HCT116 (cell line): ENCODE data around the gene CDC42EP5. TPM values are rescaled to one million over a fixed set of nuclear protein-coding genes. Genes with fewer than 3 reads are reported as not detected.

Experiments used
- ATAC-seq: fragments of 200-7000 bp; cut with Tn5 transposase; 2 replicates; pipeline ENCODE4 v1.9.1; 2020; ENCODE audit warnings: mild to moderate bottlenecking, moderate library complexity
- BruUV-seq: library from RNA; stranded (reverse); fragments of 400-500 nt; replicated peaks from 2 replicates; lab custom pipeline; 2021; lab: Mats Ljungman, UMichigan
- CTCF ChIA-PET: fragments of 300-600 bp; sonication (Branson Sonifier 250); formaldehyde crosslinking; loops from one replicate; lab custom pipeline; 2021; ENCODE audit warnings: antibody characterized with exemption; lab: Charles Lee
- POLR2A ChIA-PET: fragments of 300-600, 350-600 bp; sonication (Branson Sonifier 250); formaldehyde crosslinking; loops from one replicate; lab custom pipeline; 2021; ENCODE audit warnings: antibody characterized with exemption; lab: Charles Lee
- RAD21 ChIA-PET, 2 experiments: fragments of 300-600 bp; sonication (Branson Sonifier 250); formaldehyde crosslinking; loops; one replicate each; lab custom pipeline; 2023; ENCODE audit warnings: low total read pairs in 2 of 2; ENCODE audit not compliant: uncharacterized antibody in 2 of 2, unreplicated experiment in 2 of 2, low non-redundant PET in 1 of 2; lab: Charles Lee
- DNase-seq: peaks from one replicate; pipeline ENCODE4 v3.0.0-alpha.2; 2010; ENCODE audit warnings: low read depth, low spot score
- H2AFZ ChIP-seq: fragments of 200-600 bp; shearing (Covaris generic), sonication (generic); 2 replicates; pipeline ENCODE4 v1.6.1; 2017; ENCODE audit warnings: low read depth, mixed run types, mixed read lengths, antibody characterized with exemption, low read length; ENCODE audit not compliant: poor library complexity, severe bottlenecking
- H3K27ac ChIP-seq: 2 replicates; pipeline ENCODE4 v1.5.1; 2012; ENCODE audit warnings: low read depth, low read length
- H3K27me3 ChIP-seq: fragments of 200-600 bp; sonication (generic); 2 replicates; pipeline ENCODE4 v1.6.1; 2016; ENCODE audit warnings: mixed run types, low read length, mixed read lengths; ENCODE audit not compliant: insufficient read depth
- H3K36me3 ChIP-seq, 2 experiments: fragments of 200-500 bp in 1 of 2; fragments of 200-600 bp in 1 of 2; sonication (Bioruptor generic) in 1 of 2; sonication (generic) in 1 of 2; 2 replicates each; pipeline versions ENCODE4 v1.5.1 to v1.6.1; 2014 to 2016; ENCODE audit warnings: low read length in 2 of 2, inconsistent platforms in 1 of 2, mixed read lengths in 1 of 2, mixed run types in 1 of 2; ENCODE audit not compliant: insufficient read depth in 2 of 2, control insufficient read depth in 1 of 2
- H3K4me1 ChIP-seq, 2 experiments: fragments of 200-600 bp in 1 of 2; sonication (generic) in 1 of 2; 2 replicates each; pipeline versions ENCODE4 v1.5.1 to v1.6.1; 2012 to 2017; ENCODE audit warnings: low read length in 2 of 2, inconsistent platforms in 1 of 2, mild to moderate bottlenecking in 1 of 2, mixed read lengths in 1 of 2, mixed run types in 1 of 2, moderate library complexity in 1 of 2; ENCODE audit not compliant: insufficient read depth in 2 of 2, control insufficient read depth in 1 of 2
- H3K4me2 ChIP-seq: fragments of 200-600 bp; sonication (generic); 2 replicates; pipeline ENCODE4 v1.6.1; 2017; ENCODE audit warnings: mixed run types, low read length, mixed read lengths
- H3K4me3 ChIP-seq, 2 experiments: fragments of 200-600 bp in 1 of 2; sonication (generic) in 1 of 2; replicated peaks in 1 of 2; 2 replicates each; pipeline ENCODE4 v1.5.1; 2011 to 2016; ENCODE audit warnings: low read length in 2 of 2, control low read depth in 1 of 2, low read depth in 1 of 2, mild to moderate bottlenecking in 1 of 2, mixed read lengths in 1 of 2, mixed run types in 1 of 2
- H3K79me2 ChIP-seq: fragments of 200-600 bp; sonication (generic); 2 replicates; pipeline ENCODE4 v1.6.1; 2017; ENCODE audit warnings: mild to moderate bottlenecking, mixed run types, low read length, moderate library complexity, mixed read lengths; ENCODE audit not compliant: insufficient read depth
- H3K9ac ChIP-seq: fragments of 200-600 bp; sonication (generic); 2 replicates; pipeline ENCODE4 v1.6.1; 2016; ENCODE audit warnings: low read length, mixed read lengths
- H3K9me2 ChIP-seq: fragments of 200-600 bp; sonication (generic), shearing (Covaris generic); 2 replicates; pipeline ENCODE4 v1.6.1; 2017; ENCODE audit warnings: mixed run types, mild to moderate bottlenecking, moderate library complexity; ENCODE audit not compliant: insufficient read depth
- H3K9me3 ChIP-seq, 2 experiments: fragments of 200-500 bp in 1 of 2; fragments of 200-600 bp in 1 of 2; sonication (Bioruptor generic) in 1 of 2; sonication (generic) in 1 of 2; 2 replicates each; pipeline ENCODE4 v1.6.1; 2014 to 2017; ENCODE audit warnings: low read length in 2 of 2, mixed read lengths in 2 of 2, inconsistent platforms in 1 of 2, low read depth in 1 of 2, mild to moderate bottlenecking in 1 of 2, mixed run types in 1 of 2, moderate library complexity in 1 of 2; ENCODE audit not compliant: control insufficient read depth in 1 of 2, insufficient read depth in 1 of 2
- H4K20me1 ChIP-seq: fragments of 200-600 bp; sonication (generic), shearing (Covaris generic); 2 replicates; pipeline ENCODE4 v1.6.1; 2017; ENCODE audit warnings: mixed run types, mild to moderate bottlenecking, moderate library complexity; ENCODE audit not compliant: insufficient read depth
- CBX3 ChIP-seq: IDR thresholded peaks from 2 replicates; pipeline ENCODE4 v1.6.1; 2012; ENCODE audit warnings: low read depth
- CTCF ChIP-seq, 3 experiments: fragments of 200-600 bp in 1 of 3; sonication (generic) in 1 of 3; IDR thresholded peaks in 2 of 3; conservative IDR thresholded peaks in 1 of 3; 2 replicates each; pipeline ENCODE4 v1.5.1; 2012 to 2017; ENCODE audit warnings: low read depth in 2 of 3, low read length in 2 of 3, antibody characterized with exemption in 1 of 3, borderline replicate concordance in 1 of 3, control low read depth in 1 of 3, mild to moderate bottlenecking in 1 of 3, mixed read lengths in 1 of 3, mixed run types in 1 of 3, moderate library complexity in 1 of 3; ENCODE audit not compliant: insufficient read depth in 1 of 3
- ELF1 ChIP-seq: IDR thresholded peaks from 2 replicates; pipeline ENCODE4 v1.6.1; 2012; ENCODE audit warnings: low read depth, borderline replicate concordance
- EZH2phosphoT487 ChIP-seq: fragments of 200-600 bp; IDR thresholded peaks from 2 replicates; pipeline ENCODE4 v1.6.1; 2018; ENCODE audit warnings: antibody characterized with exemption, borderline replicate concordance
- SRF ChIP-seq: IDR thresholded peaks from 2 replicates; pipeline ENCODE4 v1.6.1; 2012; ENCODE audit warnings: low read depth
- TCF7L2 ChIP-seq: IDR thresholded peaks from 2 replicates; pipeline ENCODE4 v1.7.0; 2011; ENCODE audit warnings: borderline replicate concordance, inconsistent platforms; ENCODE audit not compliant: insufficient read depth, insufficient read length; ENCODE audit errors: extremely low read depth
- ZFX ChIP-seq: fragments of 450-650 bp; IDR thresholded peaks from 2 replicates; pipeline ENCODE4 v1.6.1; 2017
- intact Hi-C: fragments of 100-400 bp; cut with micrococcal nuclease; formaldehyde crosslinking; loops from 2 replicates; pipeline ENCODE4 v1.10.0; 2022
- total RNA-seq: library from RNA; stranded (reverse); gene quantifications from one replicate; pipeline ENCODE4 v1.2.1, GENCODE V29; 2021; ENCODE audit not compliant: unreplicated experiment
- TF ChIP-seq, protein P1 (sequence below): IDR thresholded peaks from 2 replicates; pipeline ENCODE4 v1.6.1; 2011; ENCODE audit warnings: mild to moderate bottlenecking, low read length, moderate library complexity; ENCODE audit not compliant: insufficient replicate concordance; ENCODE audit errors: extremely low read depth
- TF ChIP-seq, protein P2 (sequence below): IDR thresholded peaks from 2 replicates; pipeline ENCODE4 v1.6.1; 2012; ENCODE audit warnings: low read depth

The CDC42EP5 gene
- total RNA-seq, 1 experiment from 2014 or later, result 0.64 TPM

GRCh38 chr19:54421169-54421516 lies 52.0 kb downstream of the CDC42EP5 start:
- TF ChIP-seq CBX3 (no peak), ZFX (no peak)
- TF ChIP-seq, all 23 proteins: peak for 0
- Histone ChIP-seq H3K4me2 (no peak overlapping the region), H3K9ac (no peak overlapping the region), H3K27me3 (no peaks in the 10 kb centered on the region), H2AFZ (no peak overlapping the region), H3K9me2 (no peaks in the 10 kb centered on the region), H3K4me3 (no peak overlapping the region), H3K36me3 (no peaks in the 10 kb centered on the region), H4K20me1 (no peaks in the 10 kb centered on the region), H3K27ac (no peak overlapping the region), H3K79me2 (no peaks in the 10 kb centered on the region), H3K4me1 (peaks cover 0 to 8% of the 10 kb centered on the region in 2 experiments; a peak in 1 of 4 replicates), H3K9me3 (no peaks in the 10 kb centered on the region)
- BruUV-seq, result no TSS peak
- ATAC-seq (no peak), DNase-seq (no peak)
- POLR2A ChIA-PET, result interaction anchor here (0.6 to 1.5 kb wide), 2 partner anchors 10 to 49 kb away, joined by 4 read pairs; no protein-coding TSS in a partner anchor
- intact Hi-C loops, result no loop called here
- RAD21 ChIA-PET, result interaction anchor here in 1 of 2 experiments (0.6 kb wide), 1 partner anchor 22 kb away, joined by 3 read pairs; no protein-coding TSS in a partner anchor
- CTCF ChIA-PET, result interaction anchor here (1.8 kb wide), 1 partner anchor 10 kb away, joined by 4 read pairs; no protein-coding TSS in a partner anchor

- H4K20me1 ChIP-seq, result no peaks in the 10 kb centered on the region
- H3K9ac ChIP-seq, result no peak overlapping the region
- H3K9me3 ChIP-seq, result no peaks in the 10 kb centered on the region
- DNase-seq (no peak), ATAC-seq (peak; percentile 41; the same call in 1 of the 2 replicates)
- CTCF ChIA-PET, result interaction anchor here (1.8 kb wide), 1 partner anchor 10 kb away, joined by 4 read pairs; no protein-coding TSS in a partner anchor
- RAD21 ChIA-PET, result no interaction called here
- no peak overlapping the region for H2AFZ ChIP-seq
- H3K9me2 ChIP-seq, result no peaks in the 10 kb centered on the region
- no peaks in the 10 kb centered on the region for H3K27me3 ChIP-seq
- H3K4me2 ChIP-seq, result no peak overlapping the region
- no peak overlapping the region for H3K4me3 ChIP-seq
- no peaks in the 10 kb centered on the region for H3K79me2 ChIP-seq
- POLR2A ChIA-PET, result interaction anchor here (0.7 to 1.5 kb wide), 2 partner anchors 10 kb away, joined by 3 to 4 read pairs; no protein-coding TSS in a partner anchor
- H3K4me1 ChIP-seq, result peaks cover 0 to 8% of the 10 kb centered on the region in 2 experiments; a peak in 1 of 4 replicates
- BruUV-seq, result no TSS peak
- no peaks in the 10 kb centered on the region for H3K36me3 ChIP-seq
- intact Hi-C loops, result no loop called here
- H3K27ac ChIP-seq, result no peak overlapping the region
- TF ChIP-seq ELF1 (no peak), TCF7L2 (no peak), ZFX (no peak), CTCF (IDR thresholded peaks at IDR 0.05 in 2 of 3, conservative IDR thresholded peaks at IDR 0.05 in 1 of 3; ENCODE audit: borderline replicate concordance in 1 of 3, insufficient read depth in 1 of 3, low read depth in 2 of 3, low read length in 2 of 3) (no peak), SRF (no peak), EZH2phosphoT487 (no peak)
- TF ChIP-seq, protein P1, sequence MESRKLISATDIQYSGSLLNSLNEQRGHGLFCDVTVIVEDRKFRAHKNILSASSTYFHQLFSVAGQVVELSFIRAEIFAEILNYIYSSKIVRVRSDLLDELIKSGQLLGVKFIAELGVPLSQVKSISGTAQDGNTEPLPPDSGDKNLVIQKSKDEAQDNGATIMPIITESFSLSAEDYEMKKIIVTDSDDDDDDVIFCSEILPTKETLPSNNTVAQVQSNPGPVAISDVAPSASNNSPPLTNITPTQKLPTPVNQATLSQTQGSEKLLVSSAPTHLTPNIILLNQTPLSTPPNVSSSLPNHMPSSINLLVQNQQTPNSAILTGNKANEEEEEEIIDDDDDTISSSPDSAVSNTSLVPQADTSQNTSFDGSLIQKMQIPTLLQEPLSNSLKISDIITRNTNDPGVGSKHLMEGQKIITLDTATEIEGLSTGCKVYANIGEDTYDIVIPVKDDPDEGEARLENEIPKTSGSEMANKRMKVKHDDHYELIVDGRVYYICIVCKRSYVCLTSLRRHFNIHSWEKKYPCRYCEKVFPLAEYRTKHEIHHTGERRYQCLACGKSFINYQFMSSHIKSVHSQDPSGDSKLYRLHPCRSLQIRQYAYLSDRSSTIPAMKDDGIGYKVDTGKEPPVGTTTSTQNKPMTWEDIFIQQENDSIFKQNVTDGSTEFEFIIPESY, result no peak
- TF ChIP-seq, protein P2, sequence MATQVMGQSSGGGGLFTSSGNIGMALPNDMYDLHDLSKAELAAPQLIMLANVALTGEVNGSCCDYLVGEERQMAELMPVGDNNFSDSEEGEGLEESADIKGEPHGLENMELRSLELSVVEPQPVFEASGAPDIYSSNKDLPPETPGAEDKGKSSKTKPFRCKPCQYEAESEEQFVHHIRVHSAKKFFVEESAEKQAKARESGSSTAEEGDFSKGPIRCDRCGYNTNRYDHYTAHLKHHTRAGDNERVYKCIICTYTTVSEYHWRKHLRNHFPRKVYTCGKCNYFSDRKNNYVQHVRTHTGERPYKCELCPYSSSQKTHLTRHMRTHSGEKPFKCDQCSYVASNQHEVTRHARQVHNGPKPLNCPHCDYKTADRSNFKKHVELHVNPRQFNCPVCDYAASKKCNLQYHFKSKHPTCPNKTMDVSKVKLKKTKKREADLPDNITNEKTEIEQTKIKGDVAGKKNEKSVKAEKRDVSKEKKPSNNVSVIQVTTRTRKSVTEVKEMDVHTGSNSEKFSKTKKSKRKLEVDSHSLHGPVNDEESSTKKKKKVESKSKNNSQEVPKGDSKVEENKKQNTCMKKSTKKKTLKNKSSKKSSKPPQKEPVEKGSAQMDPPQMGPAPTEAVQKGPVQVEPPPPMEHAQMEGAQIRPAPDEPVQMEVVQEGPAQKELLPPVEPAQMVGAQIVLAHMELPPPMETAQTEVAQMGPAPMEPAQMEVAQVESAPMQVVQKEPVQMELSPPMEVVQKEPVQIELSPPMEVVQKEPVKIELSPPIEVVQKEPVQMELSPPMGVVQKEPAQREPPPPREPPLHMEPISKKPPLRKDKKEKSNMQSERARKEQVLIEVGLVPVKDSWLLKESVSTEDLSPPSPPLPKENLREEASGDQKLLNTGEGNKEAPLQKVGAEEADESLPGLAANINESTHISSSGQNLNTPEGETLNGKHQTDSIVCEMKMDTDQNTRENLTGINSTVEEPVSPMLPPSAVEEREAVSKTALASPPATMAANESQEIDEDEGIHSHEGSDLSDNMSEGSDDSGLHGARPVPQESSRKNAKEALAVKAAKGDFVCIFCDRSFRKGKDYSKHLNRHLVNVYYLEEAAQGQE, result no peak
Observed at GRCh38 chr19:54420383-54421168, 52.5 kb downstream of the CDC42EP5 start.
